Activated naive CD8-positive, alpha-beta T cell treated with anti-CD3 and anti-CD28 coated beads, Interleukin-2, amount 50 U/mL, for 16 hours (primary cell): ENCODE measurements around the gene SUPT4H1.

Experiments used
- DNase-seq: peaks from one replicate; pipeline ENCODE4 v3.0.0-alpha.2; 2020; ENCODE audit warnings: low read depth, low spot score

Gene SUPT4H1

DNA sequence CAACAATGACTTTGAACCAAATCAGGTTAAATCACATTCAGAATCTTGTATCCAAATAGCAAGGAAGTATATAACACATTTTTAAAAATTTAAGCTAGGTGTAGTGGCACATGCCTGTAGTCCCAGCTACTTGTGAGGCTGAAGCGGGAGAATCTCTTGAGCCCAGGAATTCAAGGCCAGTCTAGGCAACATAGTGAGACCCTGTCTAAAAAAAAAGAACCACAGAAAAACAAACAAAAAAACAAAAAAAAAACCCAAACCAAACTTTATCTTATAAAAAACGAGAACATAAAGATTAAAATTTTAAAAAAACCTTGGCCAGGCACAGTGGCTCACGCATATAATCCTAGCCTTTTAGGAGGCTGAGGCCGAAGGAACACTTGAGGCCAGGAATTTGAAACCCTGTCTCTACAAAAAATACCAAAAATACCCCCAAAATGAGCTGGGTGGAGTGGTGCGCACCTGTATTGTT is 11.6 kb downstream of the SUPT4H1 start:
- DNase-seq, result no peak

DNA sequence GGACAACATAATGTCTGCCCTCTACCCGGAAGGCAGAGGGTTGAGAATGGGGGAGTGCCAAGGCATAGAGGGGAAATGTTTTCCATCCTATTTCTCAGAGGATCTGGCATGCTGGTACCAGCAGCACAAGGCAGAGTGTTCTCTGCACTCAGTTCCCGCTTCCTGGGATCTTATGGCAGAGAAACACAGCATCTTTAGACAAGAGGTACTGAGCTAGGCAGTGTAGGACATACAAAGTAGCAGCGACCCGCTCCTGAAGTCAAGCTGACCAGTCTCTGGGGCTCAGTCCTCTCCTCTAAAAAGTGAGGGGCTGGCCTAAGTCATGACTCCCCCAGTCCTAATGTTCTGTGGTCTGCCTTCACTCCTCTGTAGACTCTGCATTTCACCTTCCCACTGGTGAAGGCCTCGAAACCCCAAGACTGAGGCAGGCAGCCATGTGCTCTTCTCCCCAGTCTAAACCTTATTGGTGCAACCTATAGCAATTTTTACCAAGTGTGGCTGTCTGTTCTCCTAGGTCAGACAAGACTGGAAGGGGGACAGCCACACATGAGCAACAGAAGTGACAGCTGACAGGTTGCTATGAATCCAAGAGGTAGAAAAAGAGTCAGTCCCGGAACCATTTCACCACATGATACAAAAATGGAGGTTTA is 12.1 kb downstream of the SUPT4H1 start:
- DNase-seq, result no peak

DNA sequence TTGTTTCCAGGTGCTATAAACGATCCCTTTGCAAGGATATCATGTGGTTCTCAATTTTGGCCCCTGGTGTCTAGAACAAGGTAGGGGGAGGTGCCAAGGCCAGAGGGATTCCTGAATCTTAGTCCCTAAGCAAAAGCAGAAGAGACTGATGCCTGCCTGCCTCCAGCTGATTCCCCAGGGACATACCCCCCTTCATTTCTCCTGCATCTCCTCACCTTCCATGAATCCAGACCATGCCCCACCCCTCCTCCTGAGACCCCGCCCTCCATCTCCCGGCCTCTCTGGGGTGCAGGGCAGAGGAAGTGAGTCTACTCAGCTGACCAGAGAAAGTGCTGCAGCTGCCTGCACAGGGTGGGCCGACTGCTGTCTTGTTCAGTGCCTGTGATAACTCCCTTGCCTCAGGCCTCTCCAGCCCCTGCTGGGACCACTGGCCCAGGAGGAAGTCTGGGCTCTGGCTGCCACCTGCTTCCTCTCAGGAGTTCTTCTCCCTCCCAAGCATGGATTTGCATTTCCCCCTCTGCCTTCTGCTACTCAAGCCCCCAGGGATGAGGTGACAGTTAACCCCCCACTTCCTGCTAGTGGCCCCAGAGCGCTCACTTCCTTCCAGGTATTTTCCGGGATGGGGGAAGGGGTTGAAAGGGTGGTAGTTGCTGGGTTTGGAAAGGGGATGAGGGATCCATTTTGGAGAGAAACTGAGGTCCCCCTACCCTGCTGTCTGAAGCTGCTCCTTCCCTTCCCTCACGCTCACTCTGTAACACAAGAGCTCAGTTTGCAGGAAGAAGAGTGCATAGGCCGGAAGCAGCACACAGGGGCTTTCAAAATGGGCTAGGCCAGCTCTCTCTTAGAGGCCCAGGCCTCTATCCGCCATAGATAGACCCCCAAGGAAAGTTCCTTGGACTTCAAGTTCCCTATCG is 12.9 kb downstream of the SUPT4H1 start:
- DNase-seq, result no peak

DNA sequence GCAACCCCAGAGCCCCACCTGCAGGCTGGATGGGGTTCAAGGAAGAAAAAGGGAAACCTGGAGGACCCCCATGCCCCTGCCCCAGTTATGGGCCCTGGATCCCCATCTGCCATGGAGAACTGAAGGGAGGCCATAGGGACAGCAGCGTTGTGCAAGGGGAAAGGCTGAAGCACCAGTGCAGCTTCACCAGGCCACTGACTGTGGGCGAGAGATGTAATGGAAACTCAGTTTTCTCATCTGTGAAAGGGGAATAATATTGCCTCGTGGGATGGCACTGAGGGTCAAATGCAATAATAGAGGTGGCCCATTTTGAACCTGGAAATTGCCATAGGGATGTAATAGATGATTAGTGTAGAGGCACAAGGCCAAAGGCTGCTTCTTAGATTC is 13.6 kb downstream of the SUPT4H1 start:
- no peak for DNase-seq

DNA sequence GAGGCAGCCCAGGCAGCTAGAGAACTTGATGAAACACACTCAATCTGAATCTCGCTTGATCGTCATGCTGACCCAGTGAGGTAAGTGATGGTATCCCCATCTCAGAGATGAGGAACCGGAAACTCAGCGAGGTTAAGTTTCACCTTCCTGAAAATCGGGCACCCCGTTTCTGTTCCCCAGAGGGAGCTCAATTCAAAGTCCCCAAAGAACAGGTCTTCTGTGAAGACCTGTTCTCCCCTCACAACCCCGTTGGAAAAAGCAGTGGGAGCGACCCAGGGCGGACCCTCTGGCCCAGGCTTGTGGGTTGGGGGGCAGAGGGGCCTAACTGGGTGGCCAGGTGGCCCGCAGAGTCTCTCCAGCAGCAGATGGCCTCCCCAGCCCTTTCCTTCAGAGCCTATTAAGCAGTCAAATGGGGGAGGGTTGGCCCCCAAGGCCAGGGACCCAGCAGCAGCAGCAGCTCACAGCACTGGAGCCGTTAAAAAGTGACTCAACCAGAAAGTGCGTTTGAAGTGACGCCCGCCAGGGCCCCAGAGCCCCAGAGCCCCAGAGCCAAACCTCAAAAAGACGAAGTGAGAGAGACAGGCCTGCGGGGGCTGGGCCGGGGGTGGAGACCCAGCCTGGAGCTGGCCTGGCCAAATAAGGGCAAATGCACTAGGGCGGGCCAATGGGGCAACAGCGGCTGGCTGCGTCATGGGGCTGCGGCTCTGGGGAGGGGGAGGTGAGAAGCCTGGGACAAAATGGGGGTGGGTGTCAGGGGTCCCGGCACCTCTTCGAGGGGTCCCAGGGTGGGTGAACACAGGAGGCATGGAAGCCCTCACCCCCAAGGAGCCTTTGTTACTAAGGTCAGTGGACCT is 14.2 kb downstream of the SUPT4H1 start:
- DNase-seq, result peak; percentile 87

DNA sequence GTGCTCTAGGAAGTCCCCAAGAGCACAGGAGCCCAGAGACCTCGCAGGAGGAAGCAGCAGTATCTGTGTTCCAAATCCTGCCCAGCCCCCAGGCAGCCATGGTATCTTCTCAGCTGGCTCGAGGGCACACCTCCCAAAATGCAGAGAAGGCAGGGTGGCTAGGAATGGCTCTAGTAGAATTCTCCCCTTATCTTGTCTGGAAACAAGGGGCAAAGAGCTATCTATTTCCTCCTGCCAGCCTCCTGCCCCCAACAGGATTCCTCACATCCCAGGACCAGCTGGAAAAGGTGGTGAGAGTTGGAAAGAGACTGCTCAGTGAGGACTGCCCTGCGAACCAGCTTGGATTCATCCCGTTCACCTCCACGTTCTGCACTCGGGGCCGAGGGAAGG is 14.8 kb downstream of the SUPT4H1 start:
- DNase-seq, result no peak

DNA sequence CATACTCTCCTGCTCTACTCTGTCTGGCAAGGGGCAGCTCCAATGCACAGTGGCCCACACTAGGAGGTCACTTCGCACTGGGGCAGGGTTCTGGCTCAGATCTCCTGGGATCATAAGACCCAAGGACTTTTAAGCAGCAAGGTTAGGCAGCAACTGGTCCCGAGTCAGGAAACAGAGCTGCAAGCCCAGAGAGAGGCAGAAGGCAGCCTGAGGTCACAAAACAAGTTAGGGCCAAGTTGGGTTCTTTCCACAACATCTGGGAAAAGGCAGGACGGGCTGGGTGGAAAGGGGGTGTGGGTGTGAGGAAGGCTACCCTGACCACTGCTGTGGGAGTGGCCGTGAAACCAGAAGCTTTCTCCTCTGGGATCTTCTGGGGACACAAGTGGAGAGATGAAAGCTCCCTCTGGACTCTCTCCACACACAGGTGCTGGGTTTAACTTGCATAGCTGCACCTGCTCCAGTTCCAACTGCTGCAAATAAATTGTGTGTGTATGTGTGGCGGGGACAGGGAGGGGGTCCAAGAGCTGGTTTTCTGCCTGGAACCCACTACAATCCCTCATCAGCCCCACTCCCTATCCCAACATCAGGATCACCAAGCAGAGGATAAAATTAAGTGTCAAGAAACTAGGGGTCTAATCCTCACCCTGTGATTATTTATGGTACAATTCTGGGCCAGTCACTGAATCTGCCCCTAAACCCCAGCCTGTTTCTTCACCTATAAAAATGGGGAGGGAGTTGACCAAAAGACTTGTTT is 15.4 kb downstream of the SUPT4H1 start:
- DNase-seq, result no peak

DNA sequence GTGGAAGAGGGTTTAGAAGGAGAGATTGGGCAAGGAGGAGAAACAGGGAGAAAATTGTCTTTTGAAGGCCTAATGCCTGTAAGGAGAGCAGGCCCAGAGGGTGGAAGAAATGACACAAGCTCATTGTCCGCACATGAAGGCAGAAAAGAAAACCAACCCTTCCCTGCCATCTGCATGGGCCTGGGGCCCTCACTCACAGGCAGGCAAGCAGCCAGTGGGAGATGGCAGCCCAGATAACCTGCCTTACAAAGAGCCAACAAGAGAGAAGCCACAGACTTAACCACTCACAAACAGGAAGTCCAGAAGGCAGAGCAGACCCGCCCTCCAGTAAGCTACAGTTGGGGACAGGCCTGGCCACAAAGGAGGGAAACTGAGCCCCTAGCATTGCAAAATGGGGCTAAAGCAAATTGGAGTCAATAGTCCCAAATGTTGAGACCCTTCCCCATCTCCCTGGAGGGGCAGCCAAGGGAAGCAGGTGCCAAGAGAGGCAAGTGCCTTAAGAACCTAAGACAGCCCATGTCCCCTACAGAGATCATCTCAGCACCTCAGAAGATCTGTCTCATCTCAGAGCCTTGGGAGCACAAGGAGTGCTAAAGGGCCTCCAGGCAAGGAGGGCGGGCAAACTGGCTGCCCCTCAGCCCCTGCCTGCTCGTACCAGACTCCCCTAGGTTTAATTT is 16.1 kb downstream of the SUPT4H1 start:
- DNase-seq, result no peak

DNA sequence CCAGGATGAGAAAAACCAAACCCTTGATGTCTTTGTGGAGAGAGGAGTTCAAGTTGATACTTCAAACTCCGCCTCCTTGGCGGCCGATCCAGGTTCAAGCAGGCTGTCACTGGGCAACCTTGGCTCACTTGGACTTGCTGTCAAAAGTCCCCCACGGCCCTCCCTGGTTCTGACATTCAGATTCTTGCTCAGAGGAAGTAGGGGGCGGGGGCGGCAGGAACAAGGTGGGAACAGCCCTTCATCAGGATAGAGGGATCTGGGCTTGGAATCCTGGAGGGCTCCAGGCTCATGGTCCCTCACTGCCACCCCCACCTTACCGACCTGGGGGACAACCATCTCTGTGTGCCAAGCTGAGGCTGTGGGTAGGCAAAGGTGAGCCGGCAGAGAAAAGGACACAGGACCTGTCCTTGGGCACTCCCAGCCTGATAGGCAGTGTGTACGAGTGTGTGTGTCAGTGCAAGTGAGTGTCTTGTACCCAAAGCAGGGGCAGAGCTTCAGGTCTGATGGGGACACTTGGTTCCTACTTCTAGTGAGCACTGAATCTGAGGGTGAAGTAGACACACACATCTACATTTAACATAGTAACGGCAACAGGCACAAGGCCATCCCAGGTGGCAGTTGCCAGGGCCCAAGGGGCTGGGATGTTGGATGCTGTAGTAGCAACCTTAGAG is 16.8 kb downstream of the SUPT4H1 start:
- no peak for DNase-seq

DNA sequence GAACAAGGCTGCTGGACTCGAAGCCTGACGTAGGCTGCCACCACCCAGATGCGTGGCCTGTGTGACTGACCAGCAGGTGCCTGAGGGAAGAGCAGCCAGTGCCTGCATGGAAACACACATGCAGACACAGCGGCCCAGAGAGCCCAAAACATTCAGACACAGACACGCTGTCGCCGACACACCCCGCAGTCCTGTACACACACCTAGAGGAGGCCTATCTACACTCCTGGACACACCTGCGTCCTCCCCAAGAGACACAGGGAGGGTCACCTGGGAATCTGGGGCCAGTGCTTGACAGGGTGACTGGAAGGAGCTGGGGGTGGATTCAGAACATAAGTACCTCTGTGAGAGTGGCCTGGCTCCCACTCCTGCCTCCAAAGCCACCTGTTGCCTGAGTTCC is 17.3 kb downstream of the SUPT4H1 start:
- DNase-seq, result no peak

DNA sequence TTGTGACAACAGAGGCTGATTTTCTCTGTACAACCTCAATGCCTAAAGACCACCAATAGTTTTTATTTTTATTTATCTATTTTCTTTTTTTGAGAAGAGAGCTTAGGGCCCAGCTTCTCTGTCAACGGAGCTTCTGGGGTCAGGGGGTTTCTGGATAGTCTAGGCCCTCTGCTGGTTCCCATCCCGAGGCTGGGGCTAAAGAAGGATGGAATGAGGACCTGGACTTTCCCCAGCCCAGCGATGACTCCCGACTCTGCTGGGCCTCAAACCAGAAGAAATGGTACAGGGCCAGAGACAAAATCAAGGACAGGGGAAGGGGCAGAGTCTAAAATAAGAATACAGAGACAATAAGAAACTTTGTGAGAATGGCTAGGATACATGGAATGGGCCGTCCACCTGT is 17.7 kb downstream of the SUPT4H1 start:
- no peak for DNase-seq

DNA sequence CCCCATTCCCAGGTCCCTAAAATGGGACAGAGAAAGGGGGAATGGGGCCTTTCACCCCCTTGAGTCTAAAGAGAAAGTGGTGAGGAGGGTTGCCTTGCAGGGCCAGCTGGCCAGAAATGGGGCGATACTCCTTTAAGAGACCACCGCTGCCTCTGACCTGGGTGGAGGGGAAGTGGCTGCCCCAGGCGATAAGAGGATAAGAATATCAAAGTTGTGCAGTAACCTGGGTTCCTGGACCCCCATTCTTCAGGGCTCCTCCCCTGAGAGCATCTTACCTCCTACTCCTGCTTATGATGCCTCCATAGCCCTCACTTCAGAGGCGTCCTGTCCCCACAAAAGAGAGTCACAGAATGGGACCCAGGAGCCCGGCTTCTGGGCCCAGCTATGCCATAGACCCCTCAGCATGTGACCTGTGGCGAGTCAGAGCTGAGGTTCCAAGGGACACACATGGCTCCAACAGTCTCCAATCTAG is 18.2 kb downstream of the SUPT4H1 start:
- no peak for DNase-seq

DNA sequence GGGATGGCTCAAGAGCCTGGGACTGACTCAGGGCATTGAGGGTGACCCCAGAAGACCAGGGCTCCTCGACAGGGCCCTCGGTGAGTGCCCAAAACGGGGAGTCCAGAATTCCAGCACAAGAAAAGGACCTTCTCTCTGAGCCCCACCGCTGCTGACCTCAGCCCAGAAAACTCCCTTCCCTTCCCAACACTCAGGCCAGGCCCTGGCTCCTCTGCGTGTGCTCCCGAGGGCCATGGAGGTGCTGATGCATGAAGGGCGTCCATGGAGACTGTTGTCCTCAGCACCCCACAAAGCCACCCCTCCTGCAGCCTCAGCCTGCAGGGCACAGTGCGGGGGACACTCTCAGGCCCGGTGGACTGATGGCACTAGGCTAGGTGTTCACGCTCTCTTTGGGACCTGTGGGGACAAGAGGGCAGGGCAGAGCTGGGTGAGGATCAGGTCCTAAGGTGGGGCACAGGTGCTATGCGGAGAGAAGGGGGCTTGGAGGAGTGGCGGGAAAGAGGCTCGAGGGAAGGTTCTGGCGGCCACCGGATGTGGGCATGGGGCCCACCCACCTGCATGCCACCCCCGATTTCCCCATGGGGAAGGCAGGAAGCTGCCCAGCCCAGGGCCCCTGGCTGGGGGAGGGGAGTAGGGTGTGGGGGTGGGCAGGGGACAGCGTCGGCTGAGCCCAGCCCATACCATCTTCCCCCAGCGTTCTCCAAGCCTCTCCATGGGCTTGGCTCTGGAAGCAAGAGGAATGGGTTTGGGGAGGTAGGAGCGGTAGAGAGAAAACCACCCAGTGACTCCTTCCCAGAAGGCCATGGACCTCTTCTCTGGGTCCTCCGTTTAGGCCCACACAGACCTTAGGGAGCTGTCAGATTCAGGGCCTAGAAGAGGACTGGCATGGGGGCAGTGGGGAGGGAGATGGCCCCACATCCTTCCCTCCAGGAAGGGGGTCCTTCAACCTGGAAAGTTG is 18.9 kb downstream of the SUPT4H1 start:
- DNase-seq, result no peak

DNA sequence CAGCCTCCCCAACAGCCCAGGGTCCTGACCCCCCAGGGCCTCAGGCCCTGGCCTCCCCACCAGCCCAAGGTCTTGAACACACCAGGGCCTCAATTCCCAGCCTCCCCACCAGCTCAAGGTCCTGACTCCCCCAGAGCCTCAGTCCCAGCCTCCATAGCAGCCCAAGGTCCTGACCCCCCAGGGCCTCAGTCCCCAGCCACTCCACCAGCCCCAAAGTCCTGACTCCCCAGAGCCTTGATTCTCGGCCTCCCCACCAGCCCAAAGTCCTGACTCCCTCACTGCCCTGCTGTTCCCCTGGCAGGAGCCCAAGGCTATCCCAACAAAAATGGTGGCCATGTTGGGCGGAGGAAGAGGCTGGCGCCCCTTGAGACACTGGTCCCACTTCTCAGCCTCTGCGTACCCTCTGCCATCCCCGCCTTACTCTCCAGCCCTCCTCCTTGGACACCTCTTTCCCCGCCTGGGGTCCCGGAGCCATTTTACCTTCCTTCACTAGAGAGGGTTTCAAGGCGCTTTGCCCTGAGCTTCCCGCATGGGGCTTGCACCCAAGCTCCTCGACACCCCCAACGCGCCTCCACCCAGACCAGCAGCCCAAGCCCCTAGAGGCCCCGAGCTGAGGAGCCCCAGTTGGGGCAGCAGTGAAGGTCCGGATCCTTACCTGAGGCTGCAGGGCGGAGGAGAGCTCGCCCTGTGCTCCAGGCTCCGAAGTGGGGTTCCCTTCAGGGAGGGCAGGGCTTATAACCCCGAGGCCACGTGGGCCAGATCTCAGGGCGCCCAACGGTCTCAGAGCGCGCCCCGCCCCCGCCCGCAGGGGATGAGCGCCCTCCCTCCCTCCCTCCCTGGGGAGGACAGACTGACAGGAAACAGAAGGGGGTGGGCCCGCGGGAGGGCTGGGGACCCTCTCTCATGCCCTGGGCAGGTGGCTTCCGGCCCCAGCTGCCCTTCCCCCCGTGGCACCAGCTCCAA is 19.9 kb downstream of the SUPT4H1 start:
- DNase-seq, result peak; percentile 87

DNA sequence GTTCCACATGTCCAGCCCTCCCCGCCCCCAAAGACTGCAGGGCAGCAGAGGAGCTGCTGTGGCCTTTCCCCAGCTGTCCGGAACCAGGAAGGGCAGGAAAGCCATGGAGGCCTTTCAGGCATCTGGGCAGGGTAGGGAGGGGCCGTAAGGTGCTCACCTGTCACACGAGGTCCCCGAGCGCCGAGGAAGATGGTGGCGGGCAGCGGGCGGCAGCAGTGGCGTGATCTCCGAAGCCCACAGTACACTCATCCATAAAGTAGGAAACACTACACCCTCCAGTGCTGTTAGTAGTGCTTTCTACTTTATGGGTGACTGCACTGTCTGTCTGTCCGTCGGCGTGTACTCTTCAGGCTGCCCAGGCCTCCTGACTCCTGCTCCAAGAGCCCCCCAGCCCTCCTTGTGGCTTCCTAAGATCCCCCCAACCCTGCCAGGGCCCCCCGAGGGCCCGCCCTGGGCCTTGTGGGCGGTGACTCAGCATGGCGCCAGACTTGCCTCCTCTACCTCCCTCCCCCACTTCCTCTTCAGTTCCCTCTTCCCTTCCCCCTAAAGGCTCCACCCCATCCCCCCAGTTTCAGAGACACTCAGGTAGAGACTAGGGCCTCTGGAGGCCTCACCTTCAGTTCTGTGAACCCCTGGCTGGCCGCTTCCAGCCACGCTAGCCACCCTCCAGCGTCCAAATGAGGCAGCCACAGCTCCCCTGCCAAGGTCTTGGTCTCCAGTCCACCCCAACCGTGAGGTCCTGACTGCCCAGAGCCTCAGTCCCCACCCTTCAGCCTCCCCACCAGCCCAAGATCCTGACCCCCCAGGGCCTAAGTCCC is 20.8 kb downstream of the SUPT4H1 start:
- peak; percentile 76 for DNase-seq

DNA sequence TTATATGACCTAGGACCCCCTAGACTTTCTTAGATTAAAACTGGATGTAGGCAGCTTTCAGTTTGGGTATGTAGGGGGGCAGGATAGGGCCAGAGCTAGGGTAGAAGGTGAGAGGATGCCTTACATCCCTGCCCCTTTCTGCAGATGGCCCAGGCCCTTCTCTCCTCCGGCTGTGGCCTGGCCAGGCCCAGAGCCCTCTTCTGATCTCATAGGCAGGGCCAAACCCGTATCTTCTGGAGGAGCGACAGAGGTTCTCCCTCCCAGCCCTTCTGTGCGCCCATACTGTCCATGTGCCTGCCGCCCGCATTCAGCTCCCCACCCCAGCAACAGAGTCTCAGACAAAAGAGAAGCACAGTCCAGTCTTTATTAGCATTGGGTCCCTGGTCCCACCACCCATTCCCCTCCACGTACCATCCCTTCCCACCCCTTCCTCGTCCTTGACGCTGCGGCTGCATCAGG is 21.4 kb downstream of the SUPT4H1 start:
- DNase-seq, result no peak
